Measurements from ENCODE around the gene VPS13D.
"Not testable (repeated sequence)": the region's sequence is repeated elsewhere in the genome, so short reads cannot be mapped to it uniquely, and the experiment has no call there.

Gene VPS13D

GRCh38 chr1:12467570-12468286 lies 237.9 kb downstream of the VPS13D start:
- H3K4me1 ChIP-seq (ENCODE audit: control insufficient read depth in 1 of 2, insufficient read depth in 2 of 2, low read length in 2 of 2), result peaks cover 7 to 12% of the 10 kb centered on the region in 2 donors
- peaks cover 7 to 9% of the 10 kb centered on the region in 2 donors for H3K36me3 ChIP-seq (ENCODE audit: control insufficient read depth in 1 of 2, insufficient read depth in 2 of 2, low read length in 2 of 2)
- H3K27me3 ChIP-seq (ENCODE audit: control insufficient read depth in 1 of 2, insufficient read depth in 2 of 2, low read length in 2 of 2), result no peaks in the 10 kb centered on the region
- no peak overlapping the region for H3K27ac ChIP-seq (ENCODE audit: low read depth, low read length)
- no peaks in the 10 kb centered on the region for H3K9me3 ChIP-seq (ENCODE audit: control insufficient read depth in 1 of 2, low read length in 2 of 2)
- H3K4me3 ChIP-seq (ENCODE audit: low read depth in 1 of 2, low read length in 2 of 2), result no peak overlapping the region
- no peak overlapping the region for H3K9ac ChIP-seq (ENCODE audit: low read depth in 1 of 2, low read length in 2 of 2)

GRCh38 chr1:12468323-12468722 lies 238.5 kb downstream of the VPS13D start:
- no peaks in the 10 kb centered on the region for H3K9me3 ChIP-seq (ENCODE audit: control insufficient read depth in 1 of 2, low read length in 2 of 2)
- H3K27ac ChIP-seq (ENCODE audit: low read depth, low read length), result no peak overlapping the region
- H3K4me1 ChIP-seq (ENCODE audit: control insufficient read depth in 1 of 2, insufficient read depth in 2 of 2, low read length in 2 of 2), result peaks cover 12 to 15% of the 10 kb centered on the region in 2 donors
- H3K36me3 ChIP-seq (ENCODE audit: control insufficient read depth in 1 of 2, insufficient read depth in 2 of 2, low read length in 2 of 2), result peaks cover under 1 to 3% of the 10 kb centered on the region in 2 donors
- no peak overlapping the region for H3K4me3 ChIP-seq (ENCODE audit: low read depth in 1 of 2, low read length in 2 of 2)
- no peak overlapping the region for H3K9ac ChIP-seq (ENCODE audit: low read depth in 1 of 2, low read length in 2 of 2)
- no peaks in the 10 kb centered on the region for H3K27me3 ChIP-seq (ENCODE audit: control insufficient read depth in 1 of 2, insufficient read depth in 2 of 2, low read length in 2 of 2)

GRCh38 chr1:12469493-12469892 lies 239.7 kb downstream of the VPS13D start:
- peaks cover 19 to 23% of the 10 kb centered on the region in 2 donors for H3K4me1 ChIP-seq (ENCODE audit: control insufficient read depth in 1 of 2, insufficient read depth in 2 of 2, low read length in 2 of 2)
- peaks cover 0 to 3% of the 10 kb centered on the region in 2 donors for H3K9me3 ChIP-seq (ENCODE audit: control insufficient read depth in 1 of 2, low read length in 2 of 2)
- no peaks in the 10 kb centered on the region for H3K27me3 ChIP-seq (ENCODE audit: control insufficient read depth in 1 of 2, insufficient read depth in 2 of 2, low read length in 2 of 2)
- H3K36me3 ChIP-seq (ENCODE audit: control insufficient read depth in 1 of 2, insufficient read depth in 2 of 2, low read length in 2 of 2), result peaks cover 0 to 2% of the 10 kb centered on the region in 2 donors
- no peak overlapping the region for H3K4me3 ChIP-seq (ENCODE audit: low read depth in 1 of 2, low read length in 2 of 2)
- no peak overlapping the region for H3K9ac ChIP-seq (ENCODE audit: low read depth in 1 of 2, low read length in 2 of 2)
- no peak overlapping the region for H3K27ac ChIP-seq (ENCODE audit: low read depth, low read length)

GRCh38 chr1:12469990-12470389 lies 240.2 kb downstream of the VPS13D start:
- H3K9ac ChIP-seq (ENCODE audit: low read depth in 1 of 2, low read length in 2 of 2), result no peak overlapping the region
- no peaks in the 10 kb centered on the region for H3K27me3 ChIP-seq (ENCODE audit: control insufficient read depth in 1 of 2, insufficient read depth in 2 of 2, low read length in 2 of 2)
- no peak overlapping the region for H3K27ac ChIP-seq (ENCODE audit: low read depth, low read length)
- peaks cover 23 to 28% of the 10 kb centered on the region in 2 donors for H3K4me1 ChIP-seq (ENCODE audit: control insufficient read depth in 1 of 2, insufficient read depth in 2 of 2, low read length in 2 of 2)
- H3K9me3 ChIP-seq (ENCODE audit: control insufficient read depth in 1 of 2, low read length in 2 of 2), result peaks cover 0 to 3% of the 10 kb centered on the region in 2 donors
- H3K36me3 ChIP-seq (ENCODE audit: control insufficient read depth in 1 of 2, insufficient read depth in 2 of 2, low read length in 2 of 2), result no peaks in the 10 kb centered on the region
- H3K4me3 ChIP-seq (ENCODE audit: low read depth in 1 of 2, low read length in 2 of 2), result no peak overlapping the region

GRCh38 chr1:12470916-12471315 lies 241.1 kb downstream of the VPS13D start:
- H3K4me1 ChIP-seq (ENCODE audit: control insufficient read depth in 1 of 2, insufficient read depth in 2 of 2, low read length in 2 of 2), result peaks cover 32 to 37% of the 10 kb centered on the region in 2 donors
- not testable (repeated sequence) for H3K9ac ChIP-seq (ENCODE audit: low read depth in 1 of 2, low read length in 2 of 2); H3K36me3 ChIP-seq (ENCODE audit: control insufficient read depth in 1 of 2, insufficient read depth in 2 of 2, low read length in 2 of 2); H3K27ac ChIP-seq (ENCODE audit: low read depth, low read length); H3K27me3 ChIP-seq (ENCODE audit: control insufficient read depth in 1 of 2, insufficient read depth in 2 of 2, low read length in 2 of 2); H3K4me3 ChIP-seq (ENCODE audit: low read depth in 1 of 2, low read length in 2 of 2); H3K9me3 ChIP-seq (ENCODE audit: control insufficient read depth in 1 of 2, low read length in 2 of 2)

GRCh38 chr1:12472156-12472797 lies 242.4 kb downstream of the VPS13D start:
- peak overlapping the region in 1 of 2 donors; percentile 3 for H3K9ac ChIP-seq (ENCODE audit: low read depth in 1 of 2, low read length in 2 of 2)
- no peak overlapping the region for H3K27ac ChIP-seq (ENCODE audit: low read depth, low read length)
- H3K4me1 ChIP-seq (ENCODE audit: control insufficient read depth in 1 of 2, insufficient read depth in 2 of 2, low read length in 2 of 2), result peaks cover 34 to 50% of the 10 kb centered on the region in 2 donors
- no peaks in the 10 kb centered on the region for H3K36me3 ChIP-seq (ENCODE audit: control insufficient read depth in 1 of 2, insufficient read depth in 2 of 2, low read length in 2 of 2)
- H3K4me3 ChIP-seq (ENCODE audit: low read depth in 1 of 2, low read length in 2 of 2), result no peak overlapping the region
- H3K9me3 ChIP-seq (ENCODE audit: control insufficient read depth in 1 of 2, low read length in 2 of 2), result peaks cover 0 to 3% of the 10 kb centered on the region in 2 donors
- H3K27me3 ChIP-seq (ENCODE audit: control insufficient read depth in 1 of 2, insufficient read depth in 2 of 2, low read length in 2 of 2), result no peaks in the 10 kb centered on the region

- Histone ChIP-seq H3K27me3 (ENCODE audit: control insufficient read depth in 1 of 2, insufficient read depth in 2 of 2, low read length in 2 of 2) (no peaks in the 10 kb centered on the region), H3K4me3 (ENCODE audit: low read depth in 1 of 2, low read length in 2 of 2) (peak overlapping the region in 1 of 2 donors; percentile 2), H3K4me1 (ENCODE audit: control insufficient read depth in 1 of 2, insufficient read depth in 2 of 2, low read length in 2 of 2) (peaks cover 41 to 57% of the 10 kb centered on the region in 2 donors), H3K9ac (ENCODE audit: low read depth in 1 of 2, low read length in 2 of 2) (peak overlapping the region in 1 of 2 donors; percentile 3), H3K36me3 (ENCODE audit: control insufficient read depth in 1 of 2, insufficient read depth in 2 of 2, low read length in 2 of 2) (no peaks in the 10 kb centered on the region), H3K9me3 (ENCODE audit: control insufficient read depth in 1 of 2, low read length in 2 of 2) (peaks cover 0 to 3% of the 10 kb centered on the region in 2 donors), H3K27ac (ENCODE audit: low read depth, low read length) (no peak overlapping the region)
Measured at GRCh38 chr1:12472798-12473551, 243.1 kb downstream of the VPS13D start.

- no peaks in the 10 kb centered on the region for H3K36me3 ChIP-seq (ENCODE audit: control insufficient read depth in 1 of 2, insufficient read depth in 2 of 2, low read length in 2 of 2)
- H3K9ac ChIP-seq (ENCODE audit: low read depth in 1 of 2, low read length in 2 of 2), result no peak overlapping the region
- no peak overlapping the region for H3K27ac ChIP-seq (ENCODE audit: low read depth, low read length)
- H3K9me3 ChIP-seq (ENCODE audit: control insufficient read depth in 1 of 2, low read length in 2 of 2), result peaks cover 0 to 3% of the 10 kb centered on the region in 2 donors
- H3K4me1 ChIP-seq (ENCODE audit: control insufficient read depth in 1 of 2, insufficient read depth in 2 of 2, low read length in 2 of 2), result peaks cover 49 to 64% of the 10 kb centered on the region in 2 donors
- H3K27me3 ChIP-seq (ENCODE audit: control insufficient read depth in 1 of 2, insufficient read depth in 2 of 2, low read length in 2 of 2), result no peaks in the 10 kb centered on the region
- H3K4me3 ChIP-seq (ENCODE audit: low read depth in 1 of 2, low read length in 2 of 2), result no peak overlapping the region
Measured at GRCh38 chr1:12473596-12474362, 243.9 kb downstream of the VPS13D start.

- no peak overlapping the region for H3K9ac ChIP-seq (ENCODE audit: low read depth in 1 of 2, low read length in 2 of 2)
- no peak overlapping the region for H3K27ac ChIP-seq (ENCODE audit: low read depth, low read length)
- H3K27me3 ChIP-seq (ENCODE audit: control insufficient read depth in 1 of 2, insufficient read depth in 2 of 2, low read length in 2 of 2), result no peaks in the 10 kb centered on the region
- peaks cover 62 to 77% of the 10 kb centered on the region in 2 donors for H3K4me1 ChIP-seq (ENCODE audit: control insufficient read depth in 1 of 2, insufficient read depth in 2 of 2, low read length in 2 of 2)
- no peak overlapping the region for H3K4me3 ChIP-seq (ENCODE audit: low read depth in 1 of 2, low read length in 2 of 2)
- H3K9me3 ChIP-seq (ENCODE audit: control insufficient read depth in 1 of 2, low read length in 2 of 2), result peaks cover 0 to 3% of the 10 kb centered on the region in 2 donors
- no peaks in the 10 kb centered on the region for H3K36me3 ChIP-seq (ENCODE audit: control insufficient read depth in 1 of 2, insufficient read depth in 2 of 2, low read length in 2 of 2)
Measured at GRCh38 chr1:12475101-12475500, 245.3 kb downstream of the VPS13D start.
